ENCODE data around the gene CAVIN2. TPM values are rescaled to one million over a fixed set of nuclear protein-coding genes. Genes with fewer than 3 reads are reported as not detected.

The CAVIN2 gene, protein sequence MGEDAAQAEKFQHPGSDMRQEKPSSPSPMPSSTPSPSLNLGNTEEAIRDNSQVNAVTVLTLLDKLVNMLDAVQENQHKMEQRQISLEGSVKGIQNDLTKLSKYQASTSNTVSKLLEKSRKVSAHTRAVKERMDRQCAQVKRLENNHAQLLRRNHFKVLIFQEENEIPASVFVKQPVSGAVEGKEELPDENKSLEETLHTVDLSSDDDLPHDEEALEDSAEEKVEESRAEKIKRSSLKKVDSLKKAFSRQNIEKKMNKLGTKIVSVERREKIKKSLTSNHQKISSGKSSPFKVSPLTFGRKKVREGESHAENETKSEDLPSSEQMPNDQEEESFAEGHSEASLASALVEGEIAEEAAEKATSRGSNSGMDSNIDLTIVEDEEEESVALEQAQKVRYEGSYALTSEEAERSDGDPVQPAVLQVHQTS
- 5.8 and 17.4 TPM in 2 replicates for total RNA-seq

DNA sequence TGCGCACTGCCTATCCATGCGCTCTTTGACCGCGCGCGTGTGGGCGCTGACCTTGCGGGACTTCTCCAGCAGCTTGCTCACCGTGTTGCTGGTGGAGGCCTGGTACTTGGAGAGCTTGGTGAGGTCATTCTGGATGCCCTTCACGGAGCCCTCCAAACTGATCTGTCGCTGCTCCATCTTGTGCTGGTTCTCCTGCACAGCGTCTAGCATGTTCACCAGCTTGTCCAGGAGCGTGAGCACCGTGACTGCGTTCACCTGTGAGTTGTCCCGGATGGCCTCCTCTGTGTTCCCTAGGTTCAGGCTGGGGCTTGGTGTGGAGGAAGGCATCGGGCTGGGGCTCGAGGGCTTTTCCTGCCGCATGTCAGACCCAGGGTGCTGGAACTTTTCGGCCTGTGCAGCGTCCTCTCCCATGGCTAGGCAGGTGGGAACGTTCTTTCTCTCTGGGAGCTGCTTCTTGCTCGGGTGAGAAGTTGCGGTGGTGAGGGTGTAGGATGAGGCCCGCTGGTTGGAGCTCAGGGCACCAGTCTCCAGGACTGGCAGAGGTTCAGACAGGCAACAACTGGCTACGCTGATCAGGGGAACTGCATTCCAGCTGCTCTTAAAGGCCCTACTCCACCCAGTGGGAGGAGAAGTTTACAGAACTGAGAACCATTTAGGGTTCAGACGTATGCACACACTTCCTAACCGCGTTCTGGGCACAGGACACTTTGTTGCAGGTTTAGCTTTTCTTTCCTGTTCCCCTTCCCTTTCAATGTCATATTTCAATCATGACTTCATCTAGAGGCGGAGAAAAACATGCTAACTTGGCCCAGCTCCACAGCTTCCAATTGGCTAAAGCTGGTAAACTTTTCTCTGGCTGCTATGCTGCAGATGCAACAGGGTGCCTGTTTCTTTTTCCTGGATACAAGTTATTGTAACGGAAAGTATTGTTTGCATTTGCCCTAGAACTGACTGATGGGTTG is at the start of gene CAVIN2:
Gene CAVIN2, minus strand, starts transcription at position 574 of the 962 bp plus-strand sequence. Its CDS starts 163 bp downstream, at position 411.

Other genes starting within 250 kb of the CAVIN2 start
- 27.7 and 28.3 TPM in 2 replicates for gene NABP1, start 169.0 kb downstream of the CAVIN2 start, total RNA-seq

All from aortic smooth muscle cell (primary cell).